NCI-H345 treated with DMSO at 0.1 percent for 48 hours (cell line): ENCODE measurements around the gene FAM222B.
"Not testable (repeated sequence)": the region's sequence is repeated elsewhere in the genome, so short reads cannot be mapped to it uniquely, and the experiment has no call there.

Source experiments
- DNase-seq: peaks from one replicate; lab custom pipeline; 2025; ENCODE audit not compliant: unreplicated experiment; lab: John Stamatoyannopoulos, UW

Gene FAM222B

GRCh38 chr17:28846231-28846630, 3.6 kb upstream of the FAM222B start:
- no peak for DNase-seq

- DNase-seq: no peak
Measured at GRCh38 chr17:28843816-28844148, 1.2 kb upstream of the FAM222B start.

GRCh38 chr17:28841901-28842281, 699 bp downstream of the FAM222B start:
- DNase-seq: peak; percentile 10

GRCh38 chr17:28839221-28839620, 3.4 kb downstream of the FAM222B start:
- DNase-seq: no peak

GRCh38 chr17:28836541-28836940, 6.0 kb downstream of the FAM222B start:
- not testable (repeated sequence) for DNase-seq

- DNase-seq: no peak
Measured at GRCh38 chr17:28834420-28834819, 8.2 kb downstream of the FAM222B start.

GRCh38 chr17:28828294-28829040, 14.1 kb downstream of the FAM222B start:
- no peak for DNase-seq

GRCh38 chr17:28827672-28828071, 14.9 kb downstream of the FAM222B start:
- DNase-seq: no peak

GRCh38 chr17:28819582-28819981, 23.0 kb downstream of the FAM222B start:
- no peak for DNase-seq

GRCh38 chr17:28818819-28819221, 23.8 kb downstream of the FAM222B start:
- no peak for DNase-seq

- no peak for DNase-seq
Measured at GRCh38 chr17:28816540-28816939, 26.1 kb downstream of the FAM222B start.

GRCh38 chr17:28812748-28813377, 29.7 kb downstream of the FAM222B start:
- peak; percentile 91 for DNase-seq

- DNase-seq: peak; percentile 94
Measured at GRCh38 chr17:28812091-28812747, 30.4 kb downstream of the FAM222B start.

GRCh38 chr17:28811651-28812090, 30.9 kb downstream of the FAM222B start:
- no peak for DNase-seq

GRCh38 chr17:28810437-28810836, 32.2 kb downstream of the FAM222B start:
- DNase-seq: no peak

- no peak for DNase-seq
Measured at GRCh38 chr17:28807925-28808634, 34.5 kb downstream of the FAM222B start.

- no peak for DNase-seq
Measured at GRCh38 chr17:28796062-28796461, 46.5 kb downstream of the FAM222B start.

GRCh38 chr17:28794846-28795441, 47.6 kb downstream of the FAM222B start:
- DNase-seq: not testable (repeated sequence)

GRCh38 chr17:28792877-28793661, 49.5 kb downstream of the FAM222B start:
- no peak for DNase-seq

GRCh38 chr17:28788100-28788499, 54.5 kb downstream of the FAM222B start:
- DNase-seq: no peak
